B cell (primary cell): ENCODE results near the gene REN. TPM values are rescaled to one million over a fixed set of nuclear protein-coding genes. Genes with fewer than 3 reads are reported as not detected.

ENCODE experiments used
- ATAC-seq: fragments of 200-7000 bp; cut with Tn5 transposase; one replicate; pipeline ENCODE4 v1.10.0; 2021; ENCODE audit warnings: low read depth, mild to moderate bottlenecking, moderate number of reproducible peaks, moderate library complexity
- CTCF ChIA-PET: fragments of 350-600 bp; sonication (Branson Sonifier 250); formaldehyde crosslinking; loops from one replicate; lab custom pipeline; 2021; ENCODE audit warnings: antibody characterized with exemption, inconsistent platforms; lab: Charles Lee
- POLR2A ChIA-PET: fragments of 350-600 bp; sonication (Branson Sonifier 250); formaldehyde crosslinking; loops from one replicate; lab custom pipeline; 2021; ENCODE audit warnings: antibody characterized with exemption; lab: Charles Lee
- DNase-seq: peaks from one replicate; pipeline ENCODE4 v3.0.0; 2013
- H2AFZ ChIP-seq: 2 replicates; pipeline ENCODE4 v1.6.1; 2012; ENCODE audit warnings: mild to moderate bottlenecking, low read depth, low read length; ENCODE audit not compliant: insufficient read depth, poor library complexity, severe bottlenecking
- H3K27ac ChIP-seq, 2 donors: 1 replicate in 1 of 2; 2 replicates in 1 of 2; pipeline ENCODE4 v1.5.1; 2012 to 2013; ENCODE audit warnings: low read length in 2 of 2, mild to moderate bottlenecking in 2 of 2, moderate library complexity in 1 of 2
- H3K27me3 ChIP-seq, 4 experiments: fragments of 200-600 bp in 1 of 4; sonication (generic) in 1 of 4; replicated peaks in 1 of 4; 1 replicate in 2 of 4; 2 replicates in 2 of 4; pipeline versions ENCODE4 v1.6.1 to v1.7.0; 2013 to 2016; ENCODE audit warnings: low read length in 3 of 4, mild to moderate bottlenecking in 2 of 4, mixed read lengths in 1 of 4, moderate library complexity in 1 of 4; ENCODE audit not compliant: insufficient read depth in 4 of 4, control insufficient read depth in 3 of 4; ENCODE audit errors: control extremely low read depth in 1 of 4
- H3K36me3 ChIP-seq, 2 experiments: replicated peaks in 1 of 2; 1 replicate in 1 of 2; 2 replicates in 1 of 2; pipeline versions ENCODE4 v1.6.1 to v1.7.1; 2013; ENCODE audit warnings: low read length in 1 of 2; ENCODE audit not compliant: insufficient read depth in 2 of 2, control insufficient read depth in 1 of 2; ENCODE audit errors: control extremely low read depth in 1 of 2, extremely low read depth in 1 of 2
- H3K4me1 ChIP-seq, 2 donors: fragments of 200-600 bp in 1 of 2; sonication (generic) in 1 of 2; 1 replicate in 1 of 2; 2 replicates in 1 of 2; pipeline versions ENCODE4 v1.5.1 to v1.6.1; 2013 to 2017; ENCODE audit warnings: low read length in 2 of 2; ENCODE audit not compliant: control insufficient read depth in 2 of 2, insufficient read depth in 2 of 2
- H3K4me2 ChIP-seq: replicated peaks from 2 replicates; pipeline ENCODE3; 2012; ENCODE audit warnings: mild to moderate bottlenecking, low read depth, low read length; ENCODE audit not compliant: poor library complexity, severe bottlenecking
- H3K4me3 ChIP-seq, 5 experiments: fragments of 200-600 bp in 1 of 5; sonication (generic) in 1 of 5; 1 replicate in 3 of 5; 2 replicates in 2 of 5; pipeline versions ENCODE4 v1.5.1 to v1.7.0; 2011 to 2016; ENCODE audit warnings: low read length in 4 of 5, mild to moderate bottlenecking in 4 of 5, low read depth in 2 of 5, control low read depth in 1 of 5, moderate library complexity in 1 of 5; ENCODE audit not compliant: insufficient read depth in 1 of 5; ENCODE audit errors: control extremely low read depth in 1 of 5, extremely low read depth in 1 of 5
- H3K79me2 ChIP-seq: fragments of 200-600 bp; sonication (generic); one replicate; pipeline ENCODE4 v1.6.0; 2016; ENCODE audit warnings: low read length; ENCODE audit not compliant: control insufficient read depth, insufficient read depth
- H3K9ac ChIP-seq: fragments of 200-600 bp; sonication (generic); 2 replicates; pipeline ENCODE4 v1.6.1; 2017; ENCODE audit warnings: mild to moderate bottlenecking, low read length, moderate library complexity
- H3K9me3 ChIP-seq, 3 donors: one replicate each; pipeline versions ENCODE4 v1.6.1 to v1.7.1; 2013; ENCODE audit warnings: low read length in 2 of 3; ENCODE audit not compliant: control insufficient read depth in 2 of 3, insufficient read depth in 1 of 3; ENCODE audit errors: control extremely low read depth in 1 of 3
- H4K20me1 ChIP-seq: 2 replicates; pipeline ENCODE4 v1.6.0; 2012; ENCODE audit warnings: mild to moderate bottlenecking, low read length; ENCODE audit not compliant: insufficient read depth, control insufficient read depth, poor library complexity, severe bottlenecking
- H3K27ac Mint-ChIP-seq: one replicate; pipeline ENCODE4 v1.8.0; 2021; ENCODE audit warnings: mixed read lengths
- H3K27me3 Mint-ChIP-seq: one replicate; pipeline ENCODE4 v1.8.0; 2021; ENCODE audit warnings: mixed read lengths
- H3K4me1 Mint-ChIP-seq: one replicate; pipeline ENCODE4 v1.8.0; 2021; ENCODE audit warnings: mixed read lengths
- H3K4me3 Mint-ChIP-seq: one replicate; pipeline ENCODE4 v1.8.0; 2021; ENCODE audit warnings: mixed read lengths
- H3K9me3 Mint-ChIP-seq: one replicate; pipeline ENCODE4 v1.8.0; 2022; ENCODE audit warnings: mixed read lengths; ENCODE audit not compliant: insufficient read depth
- CTCF ChIP-seq: fragments of 200-600 bp; IDR thresholded peaks from one replicate; pipeline ENCODE4 v1.8.0; 2022; ENCODE audit warnings: antibody characterized with exemption, mild to moderate bottlenecking
- EZH2 ChIP-seq: IDR thresholded peaks from 2 replicates; pipeline ENCODE4 v1.6.1; 2012; ENCODE audit warnings: borderline replicate concordance, low read depth, mild to moderate bottlenecking, moderate library complexity, low read length; ENCODE audit not compliant: insufficient read depth, poor library complexity, severe bottlenecking
- WGBS: methylation state at CpG from one replicate; pipeline ENCODE4 v1.1.5; 2013; ENCODE audit warnings: missing lambda C conversion rate; ENCODE audit not compliant: insufficient coverage; 5-methylcytosine and 5-hydroxymethylcytosine counted together
- intact Hi-C: fragments of 100-400 bp; cut with micrococcal nuclease; formaldehyde crosslinking; loops from one replicate; pipeline ENCODE4 v1.10.0; 2022
- polyA plus RNA-seq: library from polyadenylated mRNA; depleted of rRNA; stranded (reverse); fragments of >200 nt; gene quantifications from 2 replicates; pipeline ENCODE4 v1.2.3, GENCODE V29; 2012
- total RNA-seq, 2 donors: library from RNA; stranded (reverse); fragments of 120-200 nt in 1 of 2; gene quantifications; 1 replicate in 1 of 2; 2 replicates in 1 of 2; pipeline versions ENCODE4 v1.2.3 to v1.2.4, GENCODE V29; 2013 to 2022

REN gene
- total and polyA plus RNA-seq, 2 donors (not counting 1 experiment from before 2014, with no cell fraction given) = not detected

GRCh38 chr1:204172404-204173029 is 6.4 kb upstream of the REN start:
- no CpG with 5 or more reads among the region's 2 CpGs for WGBS
- Mint-ChIP-seq H3K4me3 (no peak overlapping the region), H3K27me3 (peaks cover 8% of the 10 kb centered on the region), H3K27ac (no peak overlapping the region), H3K4me1 (no peaks in the 10 kb centered on the region), H3K9me3 (peaks cover 12% of the 10 kb centered on the region)
- DNase-seq (no peak), ATAC-seq (no peak)
- H3K9me3 ChIP-seq = peaks cover 11 to 39% (median 29%) of the 10 kb centered on the region in 3 donors
- H3K27me3 ChIP-seq = peaks cover 0 to 6% (median 0%) of the 10 kb centered on the region in 4 experiments
- ChIA-PET CTCF (interaction anchor here (2.9 kb wide), 1 partner anchor 9 kb away, joined by 12 read pairs; no protein-coding TSS in a partner anchor), POLR2A (interaction anchor here (0.5 kb wide), 1 partner anchor 252 kb away, joined by 3 read pairs; no protein-coding TSS in a partner anchor)
- no peaks in the 10 kb centered on the region for H3K36me3 ChIP-seq
- TF ChIP-seq CTCF (no peak), EZH2 (no peak)
- H3K79me2 ChIP-seq = no peaks in the 10 kb centered on the region
- H3K4me1 ChIP-seq = no peaks in the 10 kb centered on the region
- no peak overlapping the region for H3K4me2 ChIP-seq
- no peak overlapping the region for H3K27ac ChIP-seq
- no peak overlapping the region for H3K9ac ChIP-seq
- H4K20me1 ChIP-seq = no peaks in the 10 kb centered on the region
- H3K4me3 ChIP-seq = no peak overlapping the region
- no peak overlapping the region for H2AFZ ChIP-seq
- intact Hi-C loops = no loop called here

DNA sequence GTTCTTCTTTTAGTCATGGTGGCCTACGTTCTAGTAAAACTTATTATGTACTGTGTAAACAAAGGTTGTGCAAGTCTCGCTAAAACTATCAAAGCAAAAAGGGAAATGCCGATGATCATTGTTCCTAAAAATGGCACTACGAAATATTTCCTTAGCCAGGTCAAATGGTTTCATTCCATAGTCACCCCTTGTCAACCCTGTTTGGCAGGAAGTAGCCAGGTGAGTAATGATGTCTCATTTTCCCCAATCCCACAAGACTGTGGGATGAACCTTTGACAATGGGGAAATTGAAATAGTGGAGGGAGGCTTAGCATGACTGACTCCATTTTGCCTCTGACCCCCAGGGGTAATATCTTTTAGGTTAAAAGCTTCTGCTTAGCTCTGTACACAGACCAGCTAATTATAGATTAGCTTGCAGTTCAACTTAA is 5.6 kb upstream of the REN start:
- no peaks in the 10 kb centered on the region for H3K4me1 ChIP-seq
- peaks cover 8% of the 10 kb centered on the region for H3K27me3 Mint-ChIP-seq
- H3K4me3 Mint-ChIP-seq = no peak overlapping the region
- H2AFZ ChIP-seq = no peak overlapping the region
- H3K4me1 Mint-ChIP-seq = no peaks in the 10 kb centered on the region
- no peak overlapping the region for H3K9ac ChIP-seq
- ChIA-PET POLR2A (interaction anchor here (0.5 kb wide), 1 partner anchor 251 kb away, joined by 3 read pairs; no protein-coding TSS in a partner anchor), CTCF (interaction anchor here (2.3 to 2.9 kb wide), 2 partner anchors 8 to 191 kb away, joined by 5 to 12 read pairs; no protein-coding TSS in a partner anchor)
- H3K36me3 ChIP-seq = no peaks in the 10 kb centered on the region
- TF ChIP-seq CTCF = no peak
- no peak for TF ChIP-seq EZH2
- H3K9me3 ChIP-seq = peaks cover 11 to 41% (median 32%) of the 10 kb centered on the region in 3 donors
- intact Hi-C loops = no loop called here
- ATAC-seq = no peak
- H3K27ac ChIP-seq = no peak overlapping the region
- DNase-seq = no peak
- no peak overlapping the region for H3K27ac Mint-ChIP-seq
- H3K27me3 ChIP-seq = peaks cover 0 to 3% (median 0%) of the 10 kb centered on the region in 4 experiments
- peaks cover 12% of the 10 kb centered on the region for H3K9me3 Mint-ChIP-seq
- WGBS = no CpG with 5 or more reads among the region's 4 CpGs
- no peak overlapping the region for H3K4me3 ChIP-seq
- H3K4me2 ChIP-seq = no peak overlapping the region
- H4K20me1 ChIP-seq = no peaks in the 10 kb centered on the region
- H3K79me2 ChIP-seq = no peaks in the 10 kb centered on the region
